B cell (primary cell): ENCODE results near the gene NUDT1. TPM values are rescaled to one million over a fixed set of nuclear protein-coding genes. Genes with fewer than 3 reads are reported as not detected.

Experiments used
- ATAC-seq: fragments of 200-7000 bp; cut with Tn5 transposase; one replicate; pipeline ENCODE4 v1.10.0; 2021; ENCODE audit warnings: low read depth, mild to moderate bottlenecking, moderate number of reproducible peaks, moderate library complexity
- CTCF ChIA-PET: fragments of 350-600 bp; sonication (Branson Sonifier 250); formaldehyde crosslinking; loops from one replicate; lab custom pipeline; 2021; ENCODE audit warnings: antibody characterized with exemption, inconsistent platforms; lab: Charles Lee
- POLR2A ChIA-PET: fragments of 350-600 bp; sonication (Branson Sonifier 250); formaldehyde crosslinking; loops from one replicate; lab custom pipeline; 2021; ENCODE audit warnings: antibody characterized with exemption; lab: Charles Lee
- DNase-seq: peaks from one replicate; pipeline ENCODE4 v3.0.0; 2013
- H2AFZ ChIP-seq: 2 replicates; pipeline ENCODE4 v1.6.1; 2012; ENCODE audit warnings: mild to moderate bottlenecking, low read depth, low read length; ENCODE audit not compliant: insufficient read depth, poor library complexity, severe bottlenecking
- H3K27ac ChIP-seq, 2 donors: 1 replicate in 1 of 2; 2 replicates in 1 of 2; pipeline ENCODE4 v1.5.1; 2012 to 2013; ENCODE audit warnings: low read length in 2 of 2, mild to moderate bottlenecking in 2 of 2, moderate library complexity in 1 of 2
- H3K27me3 ChIP-seq, 4 experiments: fragments of 200-600 bp in 1 of 4; sonication (generic) in 1 of 4; replicated peaks in 1 of 4; 1 replicate in 2 of 4; 2 replicates in 2 of 4; pipeline versions ENCODE4 v1.6.1 to v1.7.0; 2013 to 2016; ENCODE audit warnings: low read length in 3 of 4, mild to moderate bottlenecking in 2 of 4, mixed read lengths in 1 of 4, moderate library complexity in 1 of 4; ENCODE audit not compliant: insufficient read depth in 4 of 4, control insufficient read depth in 3 of 4; ENCODE audit errors: control extremely low read depth in 1 of 4
- H3K36me3 ChIP-seq, 2 experiments: replicated peaks in 1 of 2; 1 replicate in 1 of 2; 2 replicates in 1 of 2; pipeline versions ENCODE4 v1.6.1 to v1.7.1; 2013; ENCODE audit warnings: low read length in 1 of 2; ENCODE audit not compliant: insufficient read depth in 2 of 2, control insufficient read depth in 1 of 2; ENCODE audit errors: control extremely low read depth in 1 of 2, extremely low read depth in 1 of 2
- H3K4me1 ChIP-seq, 2 donors: fragments of 200-600 bp in 1 of 2; sonication (generic) in 1 of 2; 1 replicate in 1 of 2; 2 replicates in 1 of 2; pipeline versions ENCODE4 v1.5.1 to v1.6.1; 2013 to 2017; ENCODE audit warnings: low read length in 2 of 2; ENCODE audit not compliant: control insufficient read depth in 2 of 2, insufficient read depth in 2 of 2
- H3K4me2 ChIP-seq: replicated peaks from 2 replicates; pipeline ENCODE3; 2012; ENCODE audit warnings: mild to moderate bottlenecking, low read depth, low read length; ENCODE audit not compliant: poor library complexity, severe bottlenecking
- H3K4me3 ChIP-seq, 5 experiments: fragments of 200-600 bp in 1 of 5; sonication (generic) in 1 of 5; 1 replicate in 3 of 5; 2 replicates in 2 of 5; pipeline versions ENCODE4 v1.5.1 to v1.7.0; 2011 to 2016; ENCODE audit warnings: low read length in 4 of 5, mild to moderate bottlenecking in 4 of 5, low read depth in 2 of 5, control low read depth in 1 of 5, moderate library complexity in 1 of 5; ENCODE audit not compliant: insufficient read depth in 1 of 5; ENCODE audit errors: control extremely low read depth in 1 of 5, extremely low read depth in 1 of 5
- H3K79me2 ChIP-seq: fragments of 200-600 bp; sonication (generic); one replicate; pipeline ENCODE4 v1.6.0; 2016; ENCODE audit warnings: low read length; ENCODE audit not compliant: control insufficient read depth, insufficient read depth
- H3K9ac ChIP-seq: fragments of 200-600 bp; sonication (generic); 2 replicates; pipeline ENCODE4 v1.6.1; 2017; ENCODE audit warnings: mild to moderate bottlenecking, low read length, moderate library complexity
- H3K9me3 ChIP-seq, 3 donors: one replicate each; pipeline versions ENCODE4 v1.6.1 to v1.7.1; 2013; ENCODE audit warnings: low read length in 2 of 3; ENCODE audit not compliant: control insufficient read depth in 2 of 3, insufficient read depth in 1 of 3; ENCODE audit errors: control extremely low read depth in 1 of 3
- H4K20me1 ChIP-seq: 2 replicates; pipeline ENCODE4 v1.6.0; 2012; ENCODE audit warnings: mild to moderate bottlenecking, low read length; ENCODE audit not compliant: insufficient read depth, control insufficient read depth, poor library complexity, severe bottlenecking
- H3K27ac Mint-ChIP-seq: one replicate; pipeline ENCODE4 v1.8.0; 2021; ENCODE audit warnings: mixed read lengths
- H3K27me3 Mint-ChIP-seq: one replicate; pipeline ENCODE4 v1.8.0; 2021; ENCODE audit warnings: mixed read lengths
- H3K4me1 Mint-ChIP-seq: one replicate; pipeline ENCODE4 v1.8.0; 2021; ENCODE audit warnings: mixed read lengths
- H3K4me3 Mint-ChIP-seq: one replicate; pipeline ENCODE4 v1.8.0; 2021; ENCODE audit warnings: mixed read lengths
- H3K9me3 Mint-ChIP-seq: one replicate; pipeline ENCODE4 v1.8.0; 2022; ENCODE audit warnings: mixed read lengths; ENCODE audit not compliant: insufficient read depth
- EZH2 ChIP-seq: IDR thresholded peaks from 2 replicates; pipeline ENCODE4 v1.6.1; 2012; ENCODE audit warnings: borderline replicate concordance, low read depth, mild to moderate bottlenecking, moderate library complexity, low read length; ENCODE audit not compliant: insufficient read depth, poor library complexity, severe bottlenecking
- WGBS: methylation state at CpG from one replicate; pipeline ENCODE4 v1.1.5; 2013; ENCODE audit warnings: missing lambda C conversion rate; ENCODE audit not compliant: insufficient coverage; 5-methylcytosine and 5-hydroxymethylcytosine counted together
- intact Hi-C: fragments of 100-400 bp; cut with micrococcal nuclease; formaldehyde crosslinking; loops from one replicate; pipeline ENCODE4 v1.10.0; 2022
- polyA plus RNA-seq: library from polyadenylated mRNA; depleted of rRNA; stranded (reverse); fragments of >200 nt; gene quantifications from 2 replicates; pipeline ENCODE4 v1.2.3, GENCODE V29; 2012
- total RNA-seq, 2 donors: library from RNA; stranded (reverse); fragments of 120-200 nt in 1 of 2; gene quantifications; 1 replicate in 1 of 2; 2 replicates in 1 of 2; pipeline versions ENCODE4 v1.2.3 to v1.2.4, GENCODE V29; 2013 to 2022
- TF ChIP-seq, protein P1 (sequence below): fragments of 200-600 bp; IDR thresholded peaks from one replicate; pipeline ENCODE4 v1.8.0; 2022; ENCODE audit warnings: antibody characterized with exemption, mild to moderate bottlenecking

The NUDT1 gene
- total and polyA plus RNA-seq, 2 donors (not counting 1 experiment from before 2014, with no cell fraction given) = 21.1 to 22.9 TPM

GRCh38 chr7:2299131-2299829 is 57.3 kb downstream of the NUDT1 start:
- Histone ChIP-seq H3K27me3 (no peaks in the 10 kb centered on the region), H3K9ac (peak overlapping the region; percentile 55), H2AFZ (no peak overlapping the region), H3K27ac (peak overlapping the region; percentile 84 to 86), H3K79me2 (peaks cover 91% of the 10 kb centered on the region), H3K9me3 (peaks cover 0 to 18% (median 4%) of the 10 kb centered on the region in 3 donors), H4K20me1 (no peaks in the 10 kb centered on the region), H3K4me2 (peak overlapping the region; percentile 68), H3K36me3 (no peaks in the 10 kb centered on the region), H3K4me1 (peaks cover 58 to 69% of the 10 kb centered on the region in 2 donors), H3K4me3 (peak overlapping the region in 4 of 5 experiments; percentile 16 to 55 (median 35))
- Mint-ChIP-seq H3K4me1 (peaks cover 67% of the 10 kb centered on the region), H3K27me3 (no peaks in the 10 kb centered on the region), H3K9me3 (peaks cover 2% of the 10 kb centered on the region), H3K4me3 (peak overlapping the region; percentile 89), H3K27ac (peak overlapping the region; percentile 97)
- ATAC-seq (peak; percentile 65), DNase-seq (peak; percentile 83)
- ChIA-PET POLR2A (interaction anchor here (0.6 to 1.0 kb wide), 3 partner anchors 8 to 37 kb away, joined by 3 read pairs; no protein-coding TSS in a partner anchor), CTCF (interaction anchor here (0.9 to 2.2 kb wide), 6 partner anchors 11 to 52 kb away, joined by 3 to 6 read pairs (median 4); no protein-coding TSS in a partner anchor)
- intact Hi-C loops = loop anchor here (1.0 to 5.0 kb wide), 3 partner anchors 8 to 37 kb away; partner anchors contain the start of gene SNX8
- 30% methylated on average over 7 of the region's 18 CpGs for WGBS
- TF ChIP-seq, protein P1, sequence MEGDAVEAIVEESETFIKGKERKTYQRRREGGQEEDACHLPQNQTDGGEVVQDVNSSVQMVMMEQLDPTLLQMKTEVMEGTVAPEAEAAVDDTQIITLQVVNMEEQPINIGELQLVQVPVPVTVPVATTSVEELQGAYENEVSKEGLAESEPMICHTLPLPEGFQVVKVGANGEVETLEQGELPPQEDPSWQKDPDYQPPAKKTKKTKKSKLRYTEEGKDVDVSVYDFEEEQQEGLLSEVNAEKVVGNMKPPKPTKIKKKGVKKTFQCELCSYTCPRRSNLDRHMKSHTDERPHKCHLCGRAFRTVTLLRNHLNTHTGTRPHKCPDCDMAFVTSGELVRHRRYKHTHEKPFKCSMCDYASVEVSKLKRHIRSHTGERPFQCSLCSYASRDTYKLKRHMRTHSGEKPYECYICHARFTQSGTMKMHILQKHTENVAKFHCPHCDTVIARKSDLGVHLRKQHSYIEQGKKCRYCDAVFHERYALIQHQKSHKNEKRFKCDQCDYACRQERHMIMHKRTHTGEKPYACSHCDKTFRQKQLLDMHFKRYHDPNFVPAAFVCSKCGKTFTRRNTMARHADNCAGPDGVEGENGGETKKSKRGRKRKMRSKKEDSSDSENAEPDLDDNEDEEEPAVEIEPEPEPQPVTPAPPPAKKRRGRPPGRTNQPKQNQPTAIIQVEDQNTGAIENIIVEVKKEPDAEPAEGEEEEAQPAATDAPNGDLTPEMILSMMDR = no peak
- no peak for TF ChIP-seq EZH2
